OCI-LY3 (cell line): ENCODE results near the gene NUP98.
"Not testable (repeated sequence)": the region's sequence is repeated elsewhere in the genome, so short reads cannot be mapped to it uniquely, and the experiment has no call there.

ENCODE experiments used
- EZH2phosphoT487 ChIP-seq: fragments of 200-600 bp; shearing (Covaris generic); IDR thresholded peaks from 2 replicates; pipeline ENCODE4 v1.6.1; 2018; ENCODE audit warnings: antibody characterized with exemption, mixed run types, low read depth
- TF ChIP-seq, protein P1 (sequence below): fragments of 200-600, 300-600 bp; sonication (generic); IDR thresholded peaks from 2 replicates; pipeline ENCODE4 v1.5.1; 2014; ENCODE audit warnings: antibody characterized with exemption, low read length, low read depth

DNA sequence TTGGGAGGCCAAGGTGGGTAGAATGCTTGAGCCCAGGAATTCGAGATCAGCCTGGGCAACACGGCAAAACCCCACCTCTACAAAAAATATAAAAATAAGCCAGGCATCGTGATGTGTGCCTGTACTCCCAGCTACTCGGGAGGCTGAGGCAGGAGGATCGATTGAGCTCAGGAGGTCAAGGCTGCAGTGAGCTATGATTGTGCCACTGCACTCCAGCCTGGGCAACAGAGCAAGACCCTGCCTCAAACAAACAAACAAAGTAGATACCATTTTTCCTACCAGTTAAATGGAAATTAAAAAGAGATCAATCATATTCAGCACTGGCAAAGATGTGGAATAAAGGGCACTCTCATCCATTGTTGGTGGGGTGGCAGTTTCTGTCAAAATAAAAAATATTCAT, 140.0 kb downstream of the NUP98 start:
- TF ChIP-seq, protein P1, sequence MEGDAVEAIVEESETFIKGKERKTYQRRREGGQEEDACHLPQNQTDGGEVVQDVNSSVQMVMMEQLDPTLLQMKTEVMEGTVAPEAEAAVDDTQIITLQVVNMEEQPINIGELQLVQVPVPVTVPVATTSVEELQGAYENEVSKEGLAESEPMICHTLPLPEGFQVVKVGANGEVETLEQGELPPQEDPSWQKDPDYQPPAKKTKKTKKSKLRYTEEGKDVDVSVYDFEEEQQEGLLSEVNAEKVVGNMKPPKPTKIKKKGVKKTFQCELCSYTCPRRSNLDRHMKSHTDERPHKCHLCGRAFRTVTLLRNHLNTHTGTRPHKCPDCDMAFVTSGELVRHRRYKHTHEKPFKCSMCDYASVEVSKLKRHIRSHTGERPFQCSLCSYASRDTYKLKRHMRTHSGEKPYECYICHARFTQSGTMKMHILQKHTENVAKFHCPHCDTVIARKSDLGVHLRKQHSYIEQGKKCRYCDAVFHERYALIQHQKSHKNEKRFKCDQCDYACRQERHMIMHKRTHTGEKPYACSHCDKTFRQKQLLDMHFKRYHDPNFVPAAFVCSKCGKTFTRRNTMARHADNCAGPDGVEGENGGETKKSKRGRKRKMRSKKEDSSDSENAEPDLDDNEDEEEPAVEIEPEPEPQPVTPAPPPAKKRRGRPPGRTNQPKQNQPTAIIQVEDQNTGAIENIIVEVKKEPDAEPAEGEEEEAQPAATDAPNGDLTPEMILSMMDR, result not testable (repeated sequence)
- not testable (repeated sequence) for TF ChIP-seq EZH2phosphoT487
